Measurements from ENCODE around the gene CNGB1. TPM values are rescaled to one million over a fixed set of nuclear protein-coding genes. Genes with fewer than 3 reads are reported as not detected.
A peak's percentile ranks its signal among the peaks of the same experiment; 100 is the strongest.

Gene CNGB1
- total and polyA plus RNA-seq, 2 of the 13 experiments (the other 11 are each of a cell fraction or from before 2014, with no cell fraction given), result 0.02 to 0.15 TPM

GRCh38 chr16:57862698-57863433 is 108.1 kb downstream of the CNGB1 start (continued):
- TF ChIP-seq RAD21 (CRISPR knock-in tag; IDR thresholded peaks at IDR 0.05), result peak; percentile 59; the same call in 1 of the 2 replicates
- TF ChIP-seq BRD4 (CRISPR knock-in tag; IDR thresholded peaks at IDR 0.05), result 0 out of 2 replicates have a peak, but pooled peaks have one; percentile 48
- TF ChIP-seq BHLHE40 (IDR thresholded peaks at IDR 0.05; ENCODE audit: low read length), result peak; percentile 49
- no peak for TF ChIP-seq EEA1 (CRISPR knock-in tag; IDR thresholded peaks at IDR 0.05; ENCODE audit: borderline replicate concordance)
- no peak for TF ChIP-seq AGO2 (optimal IDR thresholded peaks at IDR 0.05; ENCODE audit: low read depth, low read length)
- TF ChIP-seq SAFB2 (CRISPR knock-in tag; IDR thresholded peaks at IDR 0.05; ENCODE audit: borderline replicate concordance, low read depth), result no peak
- peak; percentile 89 for TF ChIP-seq PATZ1 (CRISPR knock-in tag; IDR thresholded peaks at IDR 0.05)
- peak; percentile 76 for TF ChIP-seq HNF1A (IDR thresholded peaks at IDR 0.05; ENCODE audit: low read depth)
- peak; percentile 92 for TF ChIP-seq HNF1A (CRISPR knock-in tag; IDR thresholded peaks at IDR 0.05; ENCODE audit: borderline replicate concordance)
- TF ChIP-seq STAT5B (CRISPR knock-in tag; IDR thresholded peaks at IDR 0.05), result 0 out of 2 replicates have a peak, but pooled peaks have one; percentile 16
- TF ChIP-seq ZNF33B (CRISPR knock-in tag; IDR thresholded peaks at IDR 0.05), result no peak
- TF ChIP-seq YEATS2 (CRISPR knock-in tag; IDR thresholded peaks at IDR 0.05; ENCODE audit: borderline replicate concordance), result peak; percentile 62; the same call in 1 of the 2 replicates
- TF ChIP-seq IKZF1 (IDR thresholded peaks at IDR 0.05), result no peak
- TF ChIP-seq PRMT3 (CRISPR knock-in tag; IDR thresholded peaks at IDR 0.05; ENCODE audit: borderline replicate concordance, low read depth), result no peak
- TF ChIP-seq CBX1 (IDR thresholded peaks at IDR 0.05; ENCODE audit: low read depth), result no peak
- peak; percentile 98 for TF ChIP-seq HDAC2 (CRISPR knock-in tag; IDR thresholded peaks at IDR 0.05)
- peak; percentile 68 for TF ChIP-seq ZEB1 (IDR thresholded peaks at IDR 0.05; ENCODE audit: insufficient replicate concordance, low read depth)
- TF ChIP-seq PLSCR1 (CRISPR knock-in tag; IDR thresholded peaks at IDR 0.05; ENCODE audit: borderline replicate concordance), result no peak
- TF ChIP-seq ERF (CRISPR knock-in tag; IDR thresholded peaks at IDR 0.05), result peak; percentile 91
- peak; percentile 89; the same call in 1 of the 2 replicates for TF ChIP-seq RCOR2 (CRISPR knock-in tag; IDR thresholded peaks at IDR 0.05)
- peak; percentile 80 for TF ChIP-seq FOXK2 (IDR thresholded peaks at IDR 0.05)
- TF ChIP-seq MXI1 (IDR thresholded peaks at IDR 0.05; ENCODE audit: borderline replicate concordance, low read depth, low read length), result peak; percentile 42; the same call in 1 of the 3 replicates
- peak; percentile 97 for TF ChIP-seq MIER3 (CRISPR knock-in tag; IDR thresholded peaks at IDR 0.05; ENCODE audit: borderline replicate concordance)
- TF ChIP-seq ZNF782 (CRISPR knock-in tag; IDR thresholded peaks at IDR 0.05; ENCODE audit: borderline replicate concordance), result no peak; the same call in 1 of the 2 replicates
- peak; percentile 77 for TF ChIP-seq GATAD1 (CRISPR knock-in tag; IDR thresholded peaks at IDR 0.05)
- no peak for TF ChIP-seq RARG (CRISPR knock-in tag; IDR thresholded peaks at IDR 0.05; ENCODE audit: low read depth)

All from HepG2 (cell line).